NCI-H1694 (cell line): Measurements from ENCODE around the gene RB1.

ENCODE experiments used
- DNase-seq: peaks from one replicate; lab custom pipeline; 2025; lab: John Stamatoyannopoulos, UW

Gene RB1

GRCh38 chr13:48303359-48304142 is at the start of gene RB1:
Gene RB1 (plus strand): TSS chr13:48303751. CDS start chr13:48303913, 162 bp downstream.
- peak; percentile 68 for DNase-seq

GRCh38 chr13:48253849-48254248 is 49.7 kb upstream of the RB1 start:
- DNase-seq, result no peak

DNA sequence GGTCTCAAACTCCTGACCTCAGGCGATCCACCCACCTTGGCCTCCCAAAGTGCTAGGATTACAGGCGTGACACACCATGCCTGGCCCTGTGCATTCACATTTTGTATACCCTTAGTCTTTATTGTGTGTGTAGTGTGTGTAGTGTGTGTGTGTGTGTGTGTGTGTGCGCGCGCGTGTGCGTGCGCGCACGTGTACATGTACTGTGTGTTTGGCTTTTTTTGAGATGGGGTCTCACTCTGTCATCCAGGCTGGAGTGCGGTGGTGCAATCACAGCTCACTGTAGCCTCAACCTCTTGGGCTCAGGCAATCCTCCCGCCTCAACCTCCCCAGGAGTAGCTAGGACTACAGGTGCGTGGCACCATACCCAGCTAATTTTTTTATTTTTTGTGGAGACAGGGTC is 48.5 kb upstream of the RB1 start:
- DNase-seq, result no peak

DNA sequence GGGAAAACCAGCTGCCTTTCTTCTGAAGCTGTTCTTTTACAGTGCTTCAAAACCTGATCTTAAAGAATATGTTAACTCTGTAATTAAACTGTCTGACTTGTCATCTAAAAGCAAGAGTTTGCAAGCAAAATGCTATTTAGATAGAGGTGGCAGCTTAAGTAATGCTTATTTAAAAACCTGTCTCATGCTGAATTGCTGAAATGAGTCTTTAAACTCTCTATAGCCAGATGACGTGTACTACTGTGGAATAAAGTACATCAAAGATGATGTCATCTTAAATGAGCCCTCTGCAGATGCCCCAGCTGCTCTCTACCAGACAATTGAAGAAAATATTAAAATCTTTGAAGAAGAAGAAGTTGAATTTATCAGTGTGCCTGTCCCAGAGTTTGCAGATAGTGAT is 47.6 kb upstream of the RB1 start:
- no peak for DNase-seq

GRCh38 chr13:48258002-48258401 is 45.5 kb upstream of the RB1 start:
- DNase-seq, result no peak

DNA sequence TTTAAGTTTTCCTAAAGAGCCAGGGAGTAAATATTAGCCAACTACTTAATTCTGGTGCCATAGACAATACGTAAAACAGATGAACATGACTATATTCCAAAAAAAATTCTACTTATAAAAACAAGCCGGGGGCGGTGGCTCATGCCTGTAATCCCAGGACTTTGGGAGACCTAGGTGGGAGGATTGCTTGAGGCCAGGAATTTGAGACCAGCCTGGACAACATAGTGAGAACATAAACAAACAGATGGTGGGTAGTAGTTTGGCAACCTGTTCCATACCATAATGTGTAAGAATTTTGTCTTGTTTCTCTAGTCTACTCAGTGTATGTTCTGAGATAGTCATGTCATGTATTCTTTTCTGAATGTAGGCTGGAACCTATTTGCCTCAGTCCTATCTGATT is 45.1 kb upstream of the RB1 start:
- no peak for DNase-seq

GRCh38 chr13:48260970-48261369 is 42.6 kb upstream of the RB1 start:
- no peak for DNase-seq

GRCh38 chr13:48263196-48263595 is 40.4 kb upstream of the RB1 start:
- DNase-seq, result no peak

DNA sequence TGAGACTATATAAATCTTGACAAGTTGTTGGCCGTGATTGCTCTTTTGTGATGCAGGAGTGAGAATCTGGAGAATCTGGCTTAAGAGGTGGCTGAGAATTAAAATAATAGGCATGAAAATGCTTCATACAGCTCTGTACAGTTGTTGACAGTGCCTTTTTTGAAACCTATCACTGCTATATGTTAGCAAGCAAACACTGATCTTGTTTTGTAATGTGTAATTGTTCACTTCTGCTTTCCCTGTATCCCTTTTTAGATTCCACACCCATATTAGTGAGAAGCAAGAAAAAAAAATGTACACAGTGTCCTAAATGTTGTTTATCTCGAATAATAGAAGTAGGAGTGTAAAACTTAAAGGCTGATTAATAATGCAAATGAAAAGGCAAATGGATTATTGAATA is 39.5 kb upstream of the RB1 start:
- DNase-seq, result no peak

- no peak for DNase-seq
Measured at GRCh38 chr13:48265217-48265815, 38.2 kb upstream of the RB1 start.

- DNase-seq, result no peak
Measured at GRCh38 chr13:48266150-48266549, 37.4 kb upstream of the RB1 start.

- DNase-seq, result no peak
Measured at GRCh38 chr13:48266701-48267639, 36.6 kb upstream of the RB1 start.

- DNase-seq, result no peak
Measured at GRCh38 chr13:48268019-48268418, 35.5 kb upstream of the RB1 start.

DNA sequence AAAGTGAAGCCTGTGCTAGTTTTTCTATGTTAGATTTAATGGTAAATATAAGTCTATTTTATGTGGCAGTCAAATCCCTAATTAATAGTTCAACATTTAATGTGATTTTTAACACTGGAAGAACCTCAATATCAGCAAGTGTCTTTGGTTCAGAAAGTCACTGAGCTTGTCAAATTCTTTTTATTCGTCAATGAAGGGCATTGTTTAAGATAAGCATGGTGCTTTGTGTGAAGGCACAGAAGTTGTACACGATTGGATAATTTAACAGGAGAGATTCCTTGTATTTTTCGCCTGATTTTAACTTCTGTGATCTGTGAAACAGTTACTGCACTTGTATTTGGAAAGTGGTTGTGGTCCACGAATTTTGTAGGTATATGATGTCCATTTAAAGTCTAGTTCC is 30.2 kb upstream of the RB1 start:
- DNase-seq, result no peak

DNA sequence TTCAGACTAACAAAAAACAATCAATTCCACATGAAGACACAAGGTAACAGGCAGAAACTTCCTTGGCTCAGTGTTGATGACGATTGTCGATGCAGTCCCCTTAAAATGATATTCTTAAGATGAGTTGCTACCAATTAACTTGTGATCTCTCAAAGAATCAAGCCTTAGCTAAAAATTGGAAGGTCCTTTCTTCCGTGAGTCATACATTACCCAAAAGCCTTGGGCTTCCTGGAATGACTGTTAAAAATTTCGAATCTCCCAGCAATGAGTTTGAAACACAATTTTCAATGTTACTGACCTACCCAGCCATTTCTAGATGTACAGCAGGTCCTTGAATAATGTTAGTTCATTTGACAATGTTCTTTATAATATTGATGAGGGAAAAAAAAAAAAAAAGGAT is 28.0 kb upstream of the RB1 start:
- no peak for DNase-seq

DNA sequence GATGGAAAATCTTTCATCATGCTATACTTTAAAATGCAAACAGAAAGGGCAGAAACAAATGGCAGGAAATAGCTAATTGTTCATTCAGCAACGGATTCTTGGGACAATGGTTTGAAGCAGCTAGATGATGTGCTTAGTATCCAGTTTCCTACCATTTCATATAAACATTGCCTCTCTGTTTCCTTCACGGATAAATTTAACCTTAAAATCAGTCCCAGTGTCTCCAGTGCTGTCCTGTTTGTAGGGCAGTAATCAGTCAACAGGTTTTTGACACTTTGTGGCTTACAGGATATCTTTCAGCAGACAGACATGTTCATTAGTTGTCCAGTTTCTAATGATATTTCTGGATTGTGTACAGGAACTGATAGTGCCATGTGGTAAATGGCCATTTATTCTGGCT is 24.7 kb upstream of the RB1 start:
- DNase-seq, result no peak

GRCh38 chr13:48281556-48281955 is 22.0 kb upstream of the RB1 start:
- no peak for DNase-seq

- no peak for DNase-seq
Measured at GRCh38 chr13:48291730-48292129, 11.8 kb upstream of the RB1 start.

GRCh38 chr13:48292650-48293049 is 10.9 kb upstream of the RB1 start:
- DNase-seq, result no peak

DNA sequence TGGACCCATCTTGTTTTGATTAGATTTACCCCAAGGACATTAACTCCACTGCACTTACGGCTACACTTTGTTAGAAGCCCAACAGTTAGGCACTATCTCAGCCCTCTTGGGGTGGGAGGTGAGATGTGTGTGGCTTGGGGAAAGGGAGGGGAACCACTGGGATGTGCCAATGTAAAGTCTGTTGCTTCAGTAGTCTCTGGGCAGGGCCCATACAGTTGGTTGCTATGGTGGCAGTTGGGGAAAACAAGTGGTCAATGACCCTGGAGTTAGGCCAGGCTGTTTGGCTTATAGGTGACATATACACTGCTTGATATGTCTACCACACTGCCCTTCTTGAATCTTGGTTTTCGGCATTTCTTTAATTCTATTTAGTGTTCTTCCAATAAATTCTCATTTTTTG is 8.9 kb upstream of the RB1 start:
- DNase-seq, result no peak

DNA sequence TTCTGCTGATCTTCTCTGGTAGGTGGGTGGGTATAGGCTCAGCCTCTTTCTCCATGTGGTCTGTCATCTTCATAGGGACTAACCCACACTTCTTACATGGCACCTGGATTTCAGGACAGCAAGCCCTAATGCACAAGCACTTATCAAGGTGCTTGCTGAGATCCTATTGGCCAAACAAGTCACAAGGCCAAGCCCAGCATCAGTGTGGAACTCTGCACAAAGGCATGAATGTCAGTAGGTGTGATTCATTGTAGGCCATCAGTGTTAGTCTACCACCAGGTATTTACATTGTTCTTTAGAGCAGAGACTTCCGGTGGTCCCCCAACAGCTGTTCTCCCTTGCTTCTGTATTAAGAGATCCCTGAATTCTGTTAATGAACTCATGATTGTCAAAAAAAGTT is 8.3 kb upstream of the RB1 start:
- no peak for DNase-seq

- DNase-seq, result no peak
Measured at GRCh38 chr13:48296528-48296927, 7.0 kb upstream of the RB1 start.
